ENCODE measurements around the gene ZNF107. TPM values are rescaled to one million over a fixed set of nuclear protein-coding genes. Genes with fewer than 3 reads are reported as not detected.
"Not testable (repeated sequence)": the region's sequence is repeated elsewhere in the genome, so short reads cannot be mapped to it uniquely, and the experiment has no call there.

The ZNF107 gene
- total RNA-seq, 2 donors from 2014 or later = 4.1 to 5.5 TPM

GRCh38 chr7:64656489-64656888 lies 9.4 kb upstream of the ZNF107 start:
- H3K9me3 ChIP-seq = no peaks in the 10 kb centered on the region
- H3K4me3 ChIP-seq = no peak overlapping the region

GRCh38 chr7:64662091-64662490 lies 3.8 kb upstream of the ZNF107 start:
- H3K9ac ChIP-seq (ENCODE audit: low read depth in 2 of 2, low read length in 2 of 2); DNase-seq; H3K4me3 ChIP-seq; H3K4me1 ChIP-seq; intact Hi-C loops (cut with DNase I); H3K27me3 ChIP-seq; H3K9me3 ChIP-seq; H3K36me3 ChIP-seq; H3K27ac ChIP-seq: not testable (repeated sequence)

More at GRCh38 chr7:64656489-64656888, 9.4 kb upstream of the ZNF107 start:
- intact Hi-C loops (cut with DNase I) = no loop called here
- no peak for DNase-seq
- no peak overlapping the region for H3K27ac ChIP-seq
- H3K9ac ChIP-seq (ENCODE audit: low read depth in 2 of 2, low read length in 2 of 2) = no peak overlapping the region
- TF ChIP-seq CTCF (IDR thresholded peaks at IDR 0.05) = no peak
- H3K36me3 ChIP-seq = no peaks in the 10 kb centered on the region
- no peaks in the 10 kb centered on the region for H3K27me3 ChIP-seq
- no peaks in the 10 kb centered on the region for H3K4me1 ChIP-seq

- H3K27ac ChIP-seq = no peak overlapping the region
- no peaks in the 10 kb centered on the region for H3K9me3 ChIP-seq
- H3K9ac ChIP-seq (ENCODE audit: low read depth in 2 of 2, low read length in 2 of 2) = peak overlapping the region; percentile 54 to 83
- H3K36me3 ChIP-seq = no peaks in the 10 kb centered on the region
- H3K4me3 ChIP-seq = peak overlapping the region; percentile 65
- DNase-seq = no peak
- intact Hi-C loops (cut with DNase I) = no loop called here
- H3K27me3 ChIP-seq = no peaks in the 10 kb centered on the region
- no peak for TF ChIP-seq CTCF (IDR thresholded peaks at IDR 0.05)
- no peaks in the 10 kb centered on the region for H3K4me1 ChIP-seq
Measured at GRCh38 chr7:64666663-64667050, 724 bp downstream of the ZNF107 start.

- Histone ChIP-seq H3K36me3 (no peaks in the 10 kb centered on the region), H3K4me3 (no peak overlapping the region), H3K9ac (ENCODE audit: low read depth in 2 of 2, low read length in 2 of 2) (no peak overlapping the region), H3K27me3 (no peaks in the 10 kb centered on the region), H3K4me1 (no peaks in the 10 kb centered on the region), H3K27ac (no peak overlapping the region), H3K9me3 (no peaks in the 10 kb centered on the region)
- no peak for DNase-seq
- TF ChIP-seq CTCF (IDR thresholded peaks at IDR 0.05) = no peak
- intact Hi-C loops (cut with DNase I) = no loop called here
Measured at GRCh38 chr7:64667311-64667710, 1.4 kb downstream of the ZNF107 start.

- no peaks in the 10 kb centered on the region for H3K27me3 ChIP-seq
- intact Hi-C loops (cut with DNase I) = no loop called here
- DNase-seq = no peak
- TF ChIP-seq CTCF (IDR thresholded peaks at IDR 0.05) = no peak
- no peak overlapping the region for H3K27ac ChIP-seq
- H3K36me3 ChIP-seq = no peaks in the 10 kb centered on the region
- no peak overlapping the region for H3K4me3 ChIP-seq
- H3K9ac ChIP-seq (ENCODE audit: low read depth in 2 of 2, low read length in 2 of 2) = no peak overlapping the region
- no peaks in the 10 kb centered on the region for H3K4me1 ChIP-seq
- H3K9me3 ChIP-seq = no peaks in the 10 kb centered on the region
Measured at GRCh38 chr7:64672414-64672813, 6.5 kb downstream of the ZNF107 start.

- TF ChIP-seq CTCF (IDR thresholded peaks at IDR 0.05) = no peak
- no peak overlapping the region for H3K27ac ChIP-seq
- no peaks in the 10 kb centered on the region for H3K36me3 ChIP-seq
- H3K4me1 ChIP-seq = no peaks in the 10 kb centered on the region
- H3K9me3 ChIP-seq = no peaks in the 10 kb centered on the region
- no peak for DNase-seq
- intact Hi-C loops (cut with DNase I) = no loop called here
- H3K4me3 ChIP-seq = no peak overlapping the region
- no peak overlapping the region for H3K9ac ChIP-seq (ENCODE audit: low read depth in 2 of 2, low read length in 2 of 2)
- no peaks in the 10 kb centered on the region for H3K27me3 ChIP-seq
Measured at GRCh38 chr7:64685091-64685490, 19.2 kb downstream of the ZNF107 start.

Data from colonic mucosa (tissue), 4 donors.